Loucy (cell line): ENCODE measurements around the gene RIPOR3.

Experiments used
- CTCF ChIP-seq: fragments of 200-600 bp; sonication (generic); conservative IDR thresholded peaks from 2 replicates; pipeline ENCODE4 v1.5.1; 2014; ENCODE audit warnings: mild to moderate bottlenecking, antibody characterized with exemption, low read length
- EZH2phosphoT487 ChIP-seq: fragments of 200-600 bp; IDR thresholded peaks from 2 replicates; pipeline ENCODE4 v1.6.1; 2018; ENCODE audit warnings: antibody characterized with exemption, mild to moderate bottlenecking, moderate library complexity, borderline replicate concordance

- no peak for TF ChIP-seq CTCF
- TF ChIP-seq EZH2phosphoT487, result no peak
Measured at GRCh38 chr20:50701041-50701963, 10.0 kb upstream of the RIPOR3 start.
